Activated T-helper 1 cell treated with anti-CD3 and anti-CD28 coated beads, Interleukin-12 subunit alpha, Interleukin-12 subunit beta, Interleukin-2, Interleukin-4 antibody, amounts not matched to agents 30 ng/mL and 10 ng/mL and 1 ng/mL, durations not matched to agents 14 hours and 24 hours and 36 hours (primary cell): ENCODE results near the gene KRTAP4-1. TPM values are rescaled to one million over a fixed set of nuclear protein-coding genes. Genes with fewer than 3 reads are reported as not detected.
"Not testable (repeated sequence)": the region's sequence is repeated elsewhere in the genome, so short reads cannot be mapped to it uniquely, and the experiment has no call there.

Experiments used
- DNase-seq: peaks from one replicate; pipeline ENCODE4 v3.0.0; 2021; ENCODE audit warnings: low spot score
- H3K27ac Mint-ChIP-seq: one replicate; pipeline ENCODE4 v1.8.0; 2021; ENCODE audit warnings: mild to moderate bottlenecking, mixed read lengths
- H3K27me3 Mint-ChIP-seq: one replicate; pipeline ENCODE4 v1.8.0; 2022; ENCODE audit warnings: mild to moderate bottlenecking, moderate library complexity, mixed read lengths; ENCODE audit not compliant: insufficient read depth
- H3K36me3 Mint-ChIP-seq: one replicate; pipeline ENCODE4 v1.8.0; 2021; ENCODE audit warnings: low read depth, mixed read lengths
- H3K4me1 Mint-ChIP-seq: one replicate; pipeline ENCODE4 v1.8.0; 2021; ENCODE audit warnings: low read depth, mixed read lengths
- H3K4me3 Mint-ChIP-seq: one replicate; pipeline ENCODE4 v1.8.0; 2021; ENCODE audit warnings: mild to moderate bottlenecking, moderate library complexity, mixed read lengths
- H3K9me3 Mint-ChIP-seq: one replicate; pipeline ENCODE4 v1.8.0; 2021; ENCODE audit warnings: mixed read lengths
- intact Hi-C: fragments of 100-400 bp; cut with micrococcal nuclease; formaldehyde crosslinking; loops from one replicate; pipeline ENCODE4 v1.15.1; 2024
- total RNA-seq: library from RNA; stranded (reverse); gene quantifications from 2 replicates; pipeline ENCODE4 v1.2.3, GENCODE V29; 2022

Gene KRTAP4-1
- total RNA-seq: not detected in 2 replicates

- intact Hi-C loops: no loop called here
- Mint-ChIP-seq H3K36me3 (no peaks in the 10 kb centered on the region), H3K27me3 (peaks cover 5% of the 10 kb centered on the region), H3K4me1 (no peaks in the 10 kb centered on the region), H3K27ac (no peak within 1 kb of the TSS), H3K4me3 (no peak within 1 kb of the TSS), H3K9me3 (no peaks in the 10 kb centered on the region)
- no peak for DNase-seq
Observed at GRCh38 chr17:41184480-41184961, at the start of gene KRTAP4-1. KRTAP4-1 (minus strand) TSS chr17:41184911; CDS start chr17:41184854, 57 bp downstream.

DNA sequence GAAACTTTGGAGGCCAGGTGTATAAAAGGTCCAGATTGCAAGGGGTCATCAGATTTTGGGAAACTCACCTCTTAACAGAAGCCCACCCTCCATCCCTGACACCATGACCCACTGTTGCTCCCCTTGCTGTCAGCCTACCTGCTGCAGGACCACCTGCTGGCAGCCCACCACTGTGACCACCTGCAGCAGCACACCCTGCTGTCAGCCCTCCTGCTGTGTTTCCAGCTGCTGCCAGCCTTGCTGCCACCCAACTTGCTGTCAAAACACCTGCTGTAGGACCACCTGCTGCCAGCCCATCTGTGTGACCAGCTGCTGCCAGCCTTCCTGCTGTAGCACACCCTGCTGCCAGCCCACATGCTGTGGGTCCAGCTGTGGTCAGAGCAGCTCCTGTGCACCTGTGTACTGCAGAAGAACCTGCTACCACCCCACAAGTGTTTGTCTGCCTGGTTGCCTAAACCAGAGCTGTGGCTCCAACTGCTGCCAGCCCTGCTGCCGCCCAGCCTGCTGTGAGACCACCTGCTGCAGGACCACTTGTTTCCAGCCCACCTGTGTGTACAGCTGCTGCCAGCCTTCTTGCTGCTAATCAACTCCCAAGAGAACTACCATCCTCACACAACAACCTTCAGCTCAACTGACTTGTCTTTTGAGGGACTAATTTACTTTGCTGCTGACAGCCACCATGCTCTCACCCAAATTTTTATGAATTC lies 47.8 kb upstream of the KRTAP4-1 start, which contains the start of gene KRTAP9-3:
Gene KRTAP9-3 (plus strand): TSS at position 51 of the 707 bp plus-strand sequence. CDS start 53 bp downstream, at position 104.
- intact Hi-C loops, H3K4me1 Mint-ChIP-seq, H3K9me3 Mint-ChIP-seq: not testable (repeated sequence)

GRCh38 chr17:41231731-41232130 lies 47.0 kb upstream of the KRTAP4-1 start:
- no peaks in the 10 kb centered on the region for H3K4me1 Mint-ChIP-seq
- no peak for DNase-seq
- no peak overlapping the region for H3K4me3 Mint-ChIP-seq
- intact Hi-C loops: no loop called here
- peaks cover 8% of the 10 kb centered on the region for H3K27me3 Mint-ChIP-seq
- H3K36me3 Mint-ChIP-seq: no peaks in the 10 kb centered on the region
- no peaks in the 10 kb centered on the region for H3K9me3 Mint-ChIP-seq
- no peak overlapping the region for H3K27ac Mint-ChIP-seq

More for the DNA sequence above, 47.8 kb upstream of the KRTAP4-1 start, which contains the start of gene KRTAP9-3:
- H3K27me3 Mint-ChIP-seq, H3K27ac Mint-ChIP-seq, H3K4me3 Mint-ChIP-seq, H3K36me3 Mint-ChIP-seq, DNase-seq: not testable (repeated sequence)

- no peaks in the 10 kb centered on the region for H3K9me3 Mint-ChIP-seq
- no peak overlapping the region for H3K27ac Mint-ChIP-seq
- H3K4me3 Mint-ChIP-seq: no peak overlapping the region
- DNase-seq: no peak
- H3K27me3 Mint-ChIP-seq: peaks cover 6% of the 10 kb centered on the region
- no peaks in the 10 kb centered on the region for H3K4me1 Mint-ChIP-seq
- intact Hi-C loops: no loop called here
- no peaks in the 10 kb centered on the region for H3K36me3 Mint-ChIP-seq
Observed at GRCh38 chr17:41230094-41230493, 45.4 kb upstream of the KRTAP4-1 start.

GRCh38 chr17:41226598-41227095 lies 41.9 kb upstream of the KRTAP4-1 start, which contains the start of gene KRTAP9-2:
KRTAP9-2 (plus strand) TSS chr17:41226648; CDS start chr17:41226655, 7 bp downstream.
- not testable (repeated sequence) for H3K27ac Mint-ChIP-seq

DNA sequence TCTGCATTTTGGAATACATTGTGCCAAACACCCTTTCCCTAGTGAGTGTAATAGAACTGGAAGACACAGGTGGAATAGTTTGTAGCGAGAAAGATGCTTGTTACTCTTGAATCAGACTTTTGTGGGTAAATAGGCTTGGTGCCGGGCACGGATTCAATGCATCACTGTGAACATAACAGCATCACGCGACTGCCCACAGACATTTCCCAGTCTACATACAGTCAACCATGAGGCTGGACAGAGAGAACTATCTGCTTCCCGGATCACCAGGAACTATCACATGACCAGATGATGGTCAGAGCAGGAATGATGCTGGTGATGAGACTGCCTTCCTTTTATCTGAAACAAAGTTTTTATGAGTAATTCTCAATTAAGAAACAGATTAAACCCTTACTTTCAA lies 41.3 kb upstream of the KRTAP4-1 start:
- intact Hi-C loops: no loop called here
- H3K4me1 Mint-ChIP-seq: no peaks in the 10 kb centered on the region
- DNase-seq: no peak
- H3K4me3 Mint-ChIP-seq: no peak overlapping the region
- no peaks in the 10 kb centered on the region for H3K9me3 Mint-ChIP-seq
- no peak overlapping the region for H3K27ac Mint-ChIP-seq
- H3K36me3 Mint-ChIP-seq: no peaks in the 10 kb centered on the region
- H3K27me3 Mint-ChIP-seq: peaks cover 8% of the 10 kb centered on the region

More at GRCh38 chr17:41226598-41227095, 41.9 kb upstream of the KRTAP4-1 start, which contains the start of gene KRTAP9-2:
- H3K4me1 Mint-ChIP-seq, DNase-seq, H3K36me3 Mint-ChIP-seq, H3K4me3 Mint-ChIP-seq, H3K9me3 Mint-ChIP-seq, intact Hi-C loops, H3K27me3 Mint-ChIP-seq: not testable (repeated sequence)

- DNase-seq: no peak
- Mint-ChIP-seq H3K9me3 (peaks cover 3% of the 10 kb centered on the region), H3K27me3 (peaks cover 6% of the 10 kb centered on the region), H3K36me3 (no peaks in the 10 kb centered on the region), H3K4me3 (no peak overlapping the region), H3K27ac (no peak overlapping the region), H3K4me1 (no peaks in the 10 kb centered on the region)
- intact Hi-C loops: no loop called here
Observed at GRCh38 chr17:41223821-41224220, 39.1 kb upstream of the KRTAP4-1 start.

DNA sequence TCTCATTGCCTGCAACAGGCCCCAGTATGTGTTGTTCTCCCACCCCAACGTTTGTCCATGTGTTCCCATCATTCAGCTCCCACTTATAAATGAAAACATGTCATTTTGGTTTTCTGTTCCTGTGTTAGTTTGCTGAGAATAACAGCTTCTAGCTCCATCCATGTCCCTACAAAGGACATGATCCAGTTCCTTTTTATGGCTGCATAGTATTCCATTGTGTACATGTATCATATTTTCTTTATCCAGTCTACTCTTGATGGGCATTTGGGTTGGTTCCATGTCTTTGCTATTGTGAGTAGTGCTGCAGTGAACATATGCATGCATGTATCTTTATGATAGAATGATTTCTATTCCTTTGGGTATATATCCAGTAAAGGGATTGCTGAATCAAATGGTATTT lies 31.0 kb upstream of the KRTAP4-1 start:
- Mint-ChIP-seq H3K4me3 (no peak overlapping the region), H3K4me1 (no peaks in the 10 kb centered on the region)
- no peak for DNase-seq

GRCh38 chr17:41212524-41213169 lies 27.9 kb upstream of the KRTAP4-1 start:
- no peak for DNase-seq
- H3K36me3 Mint-ChIP-seq: no peaks in the 10 kb centered on the region
- peaks cover 15% of the 10 kb centered on the region for H3K27me3 Mint-ChIP-seq
- H3K4me3 Mint-ChIP-seq: no peak overlapping the region
- H3K4me1 Mint-ChIP-seq: no peaks in the 10 kb centered on the region
- H3K9me3 Mint-ChIP-seq: no peaks in the 10 kb centered on the region
- intact Hi-C loops: no loop called here
- H3K27ac Mint-ChIP-seq: no peak overlapping the region

More for the DNA sequence above, 31.0 kb upstream of the KRTAP4-1 start:
- intact Hi-C loops: no loop called here
- Mint-ChIP-seq H3K36me3 (no peaks in the 10 kb centered on the region), H3K27ac (no peak overlapping the region), H3K27me3 (peaks cover 2% of the 10 kb centered on the region), H3K9me3 (peaks cover 3% of the 10 kb centered on the region)

- Mint-ChIP-seq H3K27ac (no peak overlapping the region), H3K9me3 (no peaks in the 10 kb centered on the region), H3K27me3 (peaks cover 15% of the 10 kb centered on the region), H3K4me3 (no peak overlapping the region), H3K36me3 (no peaks in the 10 kb centered on the region), H3K4me1 (no peaks in the 10 kb centered on the region)
- intact Hi-C loops: no loop called here
- no peak for DNase-seq
Observed at GRCh38 chr17:41211845-41212466, 27.2 kb upstream of the KRTAP4-1 start.

- no peak overlapping the region for H3K4me3 Mint-ChIP-seq
- no peaks in the 10 kb centered on the region for H3K9me3 Mint-ChIP-seq
- intact Hi-C loops: no loop called here
- H3K27ac Mint-ChIP-seq: no peak overlapping the region
- H3K4me1 Mint-ChIP-seq: no peaks in the 10 kb centered on the region
- peaks cover 2% of the 10 kb centered on the region for H3K27me3 Mint-ChIP-seq
- no peaks in the 10 kb centered on the region for H3K36me3 Mint-ChIP-seq
- DNase-seq: no peak
Observed at GRCh38 chr17:41199421-41200078, 14.8 kb upstream of the KRTAP4-1 start.

DNA sequence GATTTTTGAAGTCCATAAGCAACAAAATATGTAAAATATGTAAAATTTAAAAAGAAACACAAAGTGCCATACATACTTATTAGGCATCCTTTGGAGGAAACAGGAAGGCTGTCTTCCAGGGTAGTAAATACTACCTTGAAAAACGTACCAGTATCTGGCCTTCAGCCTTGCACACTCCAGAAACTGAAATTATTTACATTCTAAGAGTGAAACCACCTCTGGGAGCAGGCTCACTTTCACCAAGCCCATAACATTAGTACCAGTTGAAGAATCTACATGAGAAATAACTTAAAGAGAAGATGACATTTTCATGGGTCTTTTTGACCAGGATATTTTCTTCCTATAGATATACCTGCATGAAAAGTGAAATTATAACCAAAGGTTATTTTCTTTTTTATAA lies 11.4 kb upstream of the KRTAP4-1 start:
- no peak for DNase-seq
- no peak overlapping the region for H3K27ac Mint-ChIP-seq
- H3K36me3 Mint-ChIP-seq: no peaks in the 10 kb centered on the region
- no peaks in the 10 kb centered on the region for H3K4me1 Mint-ChIP-seq
- H3K4me3 Mint-ChIP-seq: no peak overlapping the region
- intact Hi-C loops: no loop called here
- H3K27me3 Mint-ChIP-seq: peaks cover 7% of the 10 kb centered on the region
- peaks cover 3% of the 10 kb centered on the region for H3K9me3 Mint-ChIP-seq
